Neural cell (in vitro differentiated cells): ENCODE data around the gene CNOT4. TPM values are rescaled to one million over a fixed set of nuclear protein-coding genes. Genes with fewer than 3 reads are reported as not detected.

Experiments used
- H2AFZ ChIP-seq: fragments of 200-600, 300-800 bp; sonication (generic), shearing (Covaris generic); 2 replicates; pipeline ENCODE4 v1.6.0; 2014; ENCODE audit warnings: low read depth, mild to moderate bottlenecking, antibody characterized with exemption, low read length, moderate library complexity
- H3F3A ChIP-seq: fragments of 200-600 bp; shearing (Covaris generic); 2 replicates; pipeline ENCODE4 v1.6.1; 2016; ENCODE audit warnings: mild to moderate bottlenecking, moderate library complexity, mixed read lengths, antibody characterized with exemption, low read length; ENCODE audit not compliant: insufficient read depth, poor library complexity, severe bottlenecking
- H3K27ac ChIP-seq: fragments of 200-600, 300-800 bp; sonication (generic), shearing (Covaris generic); 2 replicates; pipeline ENCODE4 v1.5.1; 2014; ENCODE audit warnings: mild to moderate bottlenecking, low read length, moderate library complexity
- H3K27me3 ChIP-seq: fragments of 300-800, 200-600 bp; sonication (generic), shearing (Covaris generic); 2 replicates; pipeline ENCODE4 v1.6.0; 2014; ENCODE audit warnings: mild to moderate bottlenecking, low read depth, low read length, moderate library complexity; ENCODE audit not compliant: insufficient read depth
- H3K36me3 ChIP-seq: fragments of 300-800, 200-600 bp; sonication (generic), shearing (Covaris generic); 2 replicates; pipeline ENCODE4 v1.5.1; 2014; ENCODE audit warnings: mild to moderate bottlenecking, antibody characterized with exemption, low read length, moderate library complexity; ENCODE audit not compliant: insufficient read depth
- H3K4me2 ChIP-seq: fragments of 300-800, 200-600 bp; sonication (generic), shearing (Covaris generic); 2 replicates; pipeline ENCODE4 v1.6.0; 2014; ENCODE audit warnings: mild to moderate bottlenecking, low read length
- H3K4me3 ChIP-seq: fragments of 300-800, 200-600 bp; sonication (generic), shearing (Covaris generic); 2 replicates; pipeline ENCODE4 v1.5.1; 2014; ENCODE audit warnings: mild to moderate bottlenecking, low read length, moderate library complexity
- H3K79me2 ChIP-seq: fragments of 200-600 bp; shearing (Covaris generic); replicated peaks from 2 replicates; pipeline ENCODE4 v1.6.0; 2014; ENCODE audit warnings: mild to moderate bottlenecking, low read length, moderate library complexity; ENCODE audit not compliant: insufficient read depth
- H3K9ac ChIP-seq: fragments of 300-800, 200-600 bp; sonication (generic), shearing (Covaris generic); 2 replicates; pipeline ENCODE4 v1.6.1; 2016; ENCODE audit warnings: mild to moderate bottlenecking, low read length, mixed read lengths
- H3K9me2 ChIP-seq: fragments of 200-600 bp; shearing (Covaris generic); 2 replicates; pipeline ENCODE4 v1.6.1; 2016; ENCODE audit warnings: mild to moderate bottlenecking, low read length, mixed read lengths; ENCODE audit not compliant: insufficient read depth
- H3K9me3 ChIP-seq: fragments of 200-600, 300-800 bp; sonication (generic), shearing (Covaris generic); 2 replicates; pipeline ENCODE4 v1.6.1; 2016; ENCODE audit warnings: mild to moderate bottlenecking, mixed run types, low read length, moderate library complexity, mixed read lengths
- H4K20me1 ChIP-seq: fragments of 200-600 bp; shearing (Covaris generic); 2 replicates; pipeline ENCODE4 v1.6.1; 2016; ENCODE audit warnings: mild to moderate bottlenecking, mixed run types; ENCODE audit not compliant: insufficient read depth
- EP300 ChIP-seq: fragments of 450-650 bp; conservative IDR thresholded peaks from 2 replicates; pipeline ENCODE4 v1.6.1; 2014; ENCODE audit warnings: antibody characterized with exemption, mild to moderate bottlenecking, moderate library complexity; ENCODE audit not compliant: poor library complexity, severe bottlenecking
- EZH2 ChIP-seq: fragments of 200-600, 300-800 bp; shearing (Covaris generic), sonication (generic); IDR thresholded peaks from 2 replicates; pipeline ENCODE4 v1.6.1; 2014; ENCODE audit warnings: antibody characterized with exemption, low read length, borderline replicate concordance, mild to moderate bottlenecking; ENCODE audit not compliant: insufficient read depth, poor library complexity, severe bottlenecking
- MXI1 ChIP-seq: fragments of 450-650 bp; conservative IDR thresholded peaks from 2 replicates; pipeline ENCODE4 v1.6.1; 2014; ENCODE audit warnings: antibody characterized with exemption, mild to moderate bottlenecking; ENCODE audit not compliant: poor library complexity, severe bottlenecking
- POLR2AphosphoS5 ChIP-seq: IDR thresholded peaks from 2 replicates; pipeline ENCODE4 v1.6.1; 2012
- RAD21 ChIP-seq: fragments of 450-650 bp; conservative IDR thresholded peaks from 2 replicates; pipeline ENCODE4 v1.6.1; 2014; ENCODE audit warnings: antibody characterized with exemption, mild to moderate bottlenecking, moderate library complexity
- SMC3 ChIP-seq: fragments of 450-650 bp; conservative IDR thresholded peaks from 2 replicates; pipeline ENCODE4 v1.6.1; 2014; ENCODE audit warnings: antibody characterized with exemption, mild to moderate bottlenecking, moderate library complexity; ENCODE audit not compliant: poor library complexity
- TAF1 ChIP-seq: IDR thresholded peaks from 2 replicates; pipeline ENCODE4 v1.6.1; 2012; ENCODE audit warnings: low read depth
- polyA plus RNA-seq: library from polyadenylated mRNA; depleted of rRNA; stranded (reverse); fragments of >200 nt; gene quantifications from 2 replicates; pipeline ENCODE4 v1.2.3, GENCODE V29; 2014
- TF ChIP-seq, protein P1 (sequence below): IDR thresholded peaks from 2 replicates; pipeline ENCODE4 v1.6.1; 2012; ENCODE audit warnings: borderline replicate concordance
- TF ChIP-seq, protein P2 (sequence below): fragments of 450-650 bp; IDR thresholded peaks from 2 replicates; pipeline ENCODE4 v1.5.1; 2014; ENCODE audit warnings: antibody characterized with exemption, mild to moderate bottlenecking, moderate library complexity; ENCODE audit not compliant: poor library complexity, severe bottlenecking

Gene CNOT4
- polyA plus RNA-seq, 1 donor from 2014 or later: 6.4 TPM

DNA sequence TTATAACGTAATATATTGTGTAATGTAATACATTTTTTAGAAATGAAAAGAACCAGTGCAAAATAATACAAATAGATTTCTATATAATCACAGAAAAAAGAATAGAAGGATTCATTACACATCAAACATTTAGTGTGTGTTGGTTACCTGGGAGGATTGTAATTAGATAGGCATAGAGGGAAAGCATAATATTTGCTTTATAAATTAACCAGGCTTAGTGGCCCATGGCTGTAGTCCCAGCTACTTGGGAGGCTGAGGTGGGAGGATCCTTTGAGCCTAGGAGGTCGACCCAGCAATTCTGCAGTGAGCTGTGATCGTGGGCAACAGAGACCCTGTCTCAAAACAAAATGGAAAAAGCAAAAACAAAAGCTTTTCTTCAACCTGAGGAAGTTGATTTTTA, 5.0 kb upstream of the CNOT4 start:
- H2AFZ ChIP-seq: no peak overlapping the region
- H3K9ac ChIP-seq: no peak overlapping the region
- H3K27ac ChIP-seq: no peak overlapping the region
- TF ChIP-seq EZH2 (no peak), TAF1 (no peak), EP300 (no peak), SMC3 (no peak), MXI1 (no peak), RAD21 (no peak), POLR2AphosphoS5 (no peak)
- TF ChIP-seq, protein P1, sequence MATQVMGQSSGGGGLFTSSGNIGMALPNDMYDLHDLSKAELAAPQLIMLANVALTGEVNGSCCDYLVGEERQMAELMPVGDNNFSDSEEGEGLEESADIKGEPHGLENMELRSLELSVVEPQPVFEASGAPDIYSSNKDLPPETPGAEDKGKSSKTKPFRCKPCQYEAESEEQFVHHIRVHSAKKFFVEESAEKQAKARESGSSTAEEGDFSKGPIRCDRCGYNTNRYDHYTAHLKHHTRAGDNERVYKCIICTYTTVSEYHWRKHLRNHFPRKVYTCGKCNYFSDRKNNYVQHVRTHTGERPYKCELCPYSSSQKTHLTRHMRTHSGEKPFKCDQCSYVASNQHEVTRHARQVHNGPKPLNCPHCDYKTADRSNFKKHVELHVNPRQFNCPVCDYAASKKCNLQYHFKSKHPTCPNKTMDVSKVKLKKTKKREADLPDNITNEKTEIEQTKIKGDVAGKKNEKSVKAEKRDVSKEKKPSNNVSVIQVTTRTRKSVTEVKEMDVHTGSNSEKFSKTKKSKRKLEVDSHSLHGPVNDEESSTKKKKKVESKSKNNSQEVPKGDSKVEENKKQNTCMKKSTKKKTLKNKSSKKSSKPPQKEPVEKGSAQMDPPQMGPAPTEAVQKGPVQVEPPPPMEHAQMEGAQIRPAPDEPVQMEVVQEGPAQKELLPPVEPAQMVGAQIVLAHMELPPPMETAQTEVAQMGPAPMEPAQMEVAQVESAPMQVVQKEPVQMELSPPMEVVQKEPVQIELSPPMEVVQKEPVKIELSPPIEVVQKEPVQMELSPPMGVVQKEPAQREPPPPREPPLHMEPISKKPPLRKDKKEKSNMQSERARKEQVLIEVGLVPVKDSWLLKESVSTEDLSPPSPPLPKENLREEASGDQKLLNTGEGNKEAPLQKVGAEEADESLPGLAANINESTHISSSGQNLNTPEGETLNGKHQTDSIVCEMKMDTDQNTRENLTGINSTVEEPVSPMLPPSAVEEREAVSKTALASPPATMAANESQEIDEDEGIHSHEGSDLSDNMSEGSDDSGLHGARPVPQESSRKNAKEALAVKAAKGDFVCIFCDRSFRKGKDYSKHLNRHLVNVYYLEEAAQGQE: no peak
- TF ChIP-seq, protein P2, sequence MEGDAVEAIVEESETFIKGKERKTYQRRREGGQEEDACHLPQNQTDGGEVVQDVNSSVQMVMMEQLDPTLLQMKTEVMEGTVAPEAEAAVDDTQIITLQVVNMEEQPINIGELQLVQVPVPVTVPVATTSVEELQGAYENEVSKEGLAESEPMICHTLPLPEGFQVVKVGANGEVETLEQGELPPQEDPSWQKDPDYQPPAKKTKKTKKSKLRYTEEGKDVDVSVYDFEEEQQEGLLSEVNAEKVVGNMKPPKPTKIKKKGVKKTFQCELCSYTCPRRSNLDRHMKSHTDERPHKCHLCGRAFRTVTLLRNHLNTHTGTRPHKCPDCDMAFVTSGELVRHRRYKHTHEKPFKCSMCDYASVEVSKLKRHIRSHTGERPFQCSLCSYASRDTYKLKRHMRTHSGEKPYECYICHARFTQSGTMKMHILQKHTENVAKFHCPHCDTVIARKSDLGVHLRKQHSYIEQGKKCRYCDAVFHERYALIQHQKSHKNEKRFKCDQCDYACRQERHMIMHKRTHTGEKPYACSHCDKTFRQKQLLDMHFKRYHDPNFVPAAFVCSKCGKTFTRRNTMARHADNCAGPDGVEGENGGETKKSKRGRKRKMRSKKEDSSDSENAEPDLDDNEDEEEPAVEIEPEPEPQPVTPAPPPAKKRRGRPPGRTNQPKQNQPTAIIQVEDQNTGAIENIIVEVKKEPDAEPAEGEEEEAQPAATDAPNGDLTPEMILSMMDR: no peak
- H3K27me3 ChIP-seq: no peaks in the 10 kb centered on the region
- no peaks in the 10 kb centered on the region for H3K9me2 ChIP-seq
- no peaks in the 10 kb centered on the region for H3F3A ChIP-seq
- H3K36me3 ChIP-seq: no peaks in the 10 kb centered on the region
- H3K4me2 ChIP-seq: no peak overlapping the region
- no peaks in the 10 kb centered on the region for H3K9me3 ChIP-seq
- no peaks in the 10 kb centered on the region for H4K20me1 ChIP-seq
- no peaks in the 10 kb centered on the region for H3K79me2 ChIP-seq
- no peak overlapping the region for H3K4me3 ChIP-seq

DNA sequence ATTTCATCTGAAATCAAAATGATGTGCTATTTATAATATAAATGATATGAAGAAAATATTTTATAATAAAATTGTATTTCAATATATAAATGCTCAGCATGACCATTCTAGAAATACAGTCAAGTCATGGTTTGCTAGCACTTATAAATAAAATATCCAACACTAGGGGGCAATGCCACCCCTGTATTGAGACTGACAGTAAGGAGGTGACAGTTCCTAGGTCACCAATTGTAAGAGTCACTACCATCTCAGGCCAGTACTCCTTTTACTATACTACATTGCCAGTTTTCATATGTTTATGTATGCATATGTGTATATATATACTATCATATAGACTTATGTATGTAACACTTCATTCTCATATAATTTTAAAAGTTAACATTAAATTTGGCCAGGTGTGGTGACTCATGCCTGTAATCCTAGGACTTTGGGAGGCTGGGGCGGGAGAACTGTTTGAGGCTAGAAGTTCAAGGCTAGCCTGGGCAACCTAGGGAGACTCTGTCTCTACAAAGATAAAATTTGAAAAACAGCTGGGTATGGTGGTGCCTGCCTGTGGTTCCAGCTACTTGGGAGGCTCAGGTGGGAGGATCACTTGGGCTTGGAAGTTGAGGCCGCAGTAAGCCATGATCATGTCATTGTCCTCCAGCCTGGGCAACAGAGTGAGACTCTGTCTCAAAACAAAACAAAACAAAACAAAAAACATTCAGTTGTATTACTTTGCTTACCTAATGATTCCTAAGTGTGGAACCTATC, 2.4 kb upstream of the CNOT4 start:
- Histone ChIP-seq H4K20me1 (no peaks in the 10 kb centered on the region), H3K4me2 (no peak overlapping the region), H3K9me2 (no peaks in the 10 kb centered on the region), H3K79me2 (peaks cover 22% of the 10 kb centered on the region), H3F3A (peaks cover 9% of the 10 kb centered on the region), H3K27me3 (no peaks in the 10 kb centered on the region), H3K4me3 (no peak overlapping the region), H2AFZ (no peak overlapping the region), H3K9ac (no peak overlapping the region), H3K36me3 (no peaks in the 10 kb centered on the region), H3K27ac (no peak overlapping the region), H3K9me3 (no peaks in the 10 kb centered on the region)
- no peak for TF ChIP-seq RAD21
- TF ChIP-seq, protein P2: peak; percentile 50
- TF ChIP-seq TAF1: no peak
- no peak for TF ChIP-seq MXI1
- TF ChIP-seq POLR2AphosphoS5: no peak
- no peak for TF ChIP-seq EZH2
- no peak for TF ChIP-seq SMC3
